K562 (cell line): ENCODE data around the gene CRK. TPM values are rescaled to one million over a fixed set of nuclear protein-coding genes. Genes with fewer than 3 reads are reported as not detected.

Experiments
- ATF1 ChIP-seq, 2 experiments: fragments of 450-650 bp in 1 of 2; IDR thresholded peaks; 2 replicates each; pipeline ENCODE4 v1.6.1; 2016; ENCODE audit warnings: missing compliant biosample characterization in 1 of 2, missing genetic modification characterization in 1 of 2
- CC2D1A ChIP-seq: fragments of 450-650 bp; IDR thresholded peaks from 2 replicates; pipeline ENCODE4 v1.6.1; 2017; ENCODE audit warnings: mild to moderate bottlenecking
- ETV5 ChIP-seq: sonication (generic); formaldehyde crosslinking; IDR thresholded peaks from 2 replicates; pipeline ENCODE4 v1.4.0; 2020; ENCODE audit warnings: low read depth, mild to moderate bottlenecking, missing genetic modification reagents
- KDM5B ChIP-seq: fragments of 200-600 bp; sonication (generic); IDR thresholded peaks from 2 replicates; pipeline ENCODE4 v1.6.1; 2012; ENCODE audit warnings: low read depth, mild to moderate bottlenecking, moderate library complexity, low read length, control low read depth, inconsistent platforms; ENCODE audit not compliant: insufficient replicate concordance
- NCOR1 ChIP-seq: fragments of 450-650 bp; IDR thresholded peaks from 2 replicates; pipeline ENCODE4 v1.6.1; 2016; ENCODE audit warnings: mild to moderate bottlenecking, moderate library complexity
- NFATC3 ChIP-seq: fragments of 450-650 bp; IDR thresholded peaks from 2 replicates; pipeline ENCODE4 v1.6.1; 2017; ENCODE audit warnings: mild to moderate bottlenecking
- NFIC ChIP-seq: fragments of 450-650 bp; IDR thresholded peaks from 2 replicates; pipeline ENCODE4 v1.6.1; 2017; ENCODE audit warnings: mild to moderate bottlenecking, inconsistent platforms
- SAP30 ChIP-seq: fragments of 200-600 bp; sonication (generic); IDR thresholded peaks from 2 replicates; pipeline ENCODE4 v1.6.1; 2012; ENCODE audit warnings: borderline replicate concordance, low read depth, mild to moderate bottlenecking, moderate library complexity, low read length, control low read depth, inconsistent platforms; ENCODE audit not compliant: insufficient read depth, poor library complexity, severe bottlenecking
- STAT5A ChIP-seq: IDR thresholded peaks from 2 replicates; pipeline ENCODE4 v1.6.1; 2012; ENCODE audit warnings: low read length, inconsistent platforms, borderline replicate concordance
- TAF15 ChIP-seq: fragments of 200-400 bp; formaldehyde crosslinking; IDR thresholded peaks from 2 replicates; pipeline ENCODE4 v1.6.1; 2017; ENCODE audit warnings: mild to moderate bottlenecking, low read depth, low read length, moderate library complexity
- ZNF263 ChIP-seq: sonication (generic); formaldehyde crosslinking; IDR thresholded peaks from 2 replicates; pipeline ENCODE4 v1.8.0; 2022; ENCODE audit warnings: mild to moderate bottlenecking, missing genetic modification reagents, borderline replicate concordance
- ZSCAN32 ChIP-seq: fragments of 450-650 bp; formaldehyde crosslinking; IDR thresholded peaks from 2 replicates; pipeline ENCODE4 v1.4.0; 2020; ENCODE audit warnings: mild to moderate bottlenecking, moderate library complexity
- polyA plus RNA-seq, 8 experiments: library from polyadenylated mRNA; depleted of rRNA in 4 of 8; stranded (reverse) in 5 of 8; unstranded in 3 of 8; fragments of >200 nt; fragmentation: Nextera tagmentation in 2 of 8; fragmentation: Illumina TruSeq in 1 of 8; extraction: Ambion mirVana in 2 of 8; extraction: Trizol in 1 of 8; gene quantifications; 2 replicates each; pipeline versions ENCODE4 v1.2.1 to v1.2.3, GENCODE V29; 2011 to 2014; ENCODE audit warnings: inconsistent platforms in 1 of 8, missing spikeins in 1 of 8
- total RNA-seq, 7 experiments: library from RNA; depleted of rRNA in 6 of 7; stranded (reverse); fragments of >200 nt in 6 of 7; fragmentation: Illumina TruSeq in 2 of 7; extraction: Trizol in 2 of 7; gene quantifications; 2 replicates each; pipeline versions ENCODE4 v1.2.1 to v1.2.3, GENCODE V29; 2011 to 2021; ENCODE audit warnings: low replicate concordance in 1 of 7
- TF ChIP-seq, protein P1 (sequence below), 2 experiments: fragments of 450-650 bp; IDR thresholded peaks; 2 replicates each; pipeline ENCODE4 v1.6.1; 2016; ENCODE audit warnings: mild to moderate bottlenecking in 2 of 2, borderline replicate concordance in 1 of 2, low read depth in 1 of 2, moderate library complexity in 1 of 2
- TF ChIP-seq, protein P2 (sequence below): fragments of 450-650 bp; IDR thresholded peaks from 2 replicates; pipeline ENCODE4 v1.6.1; 2016; ENCODE audit warnings: low read depth, mild to moderate bottlenecking, moderate library complexity
- TF ChIP-seq, protein P3 (sequence below): fragments of 450-650 bp; formaldehyde crosslinking; IDR thresholded peaks from 2 replicates; pipeline ENCODE4 v1.4.0; 2022; ENCODE audit warnings: missing genetic modification characterization

CRK gene
- total and polyA plus RNA-seq, 9 of the 15 experiments (the other 6 are each of a cell fraction or from before 2014, with no cell fraction given): 13.1 to 40.2 (median 26.1) TPM

DNA sequence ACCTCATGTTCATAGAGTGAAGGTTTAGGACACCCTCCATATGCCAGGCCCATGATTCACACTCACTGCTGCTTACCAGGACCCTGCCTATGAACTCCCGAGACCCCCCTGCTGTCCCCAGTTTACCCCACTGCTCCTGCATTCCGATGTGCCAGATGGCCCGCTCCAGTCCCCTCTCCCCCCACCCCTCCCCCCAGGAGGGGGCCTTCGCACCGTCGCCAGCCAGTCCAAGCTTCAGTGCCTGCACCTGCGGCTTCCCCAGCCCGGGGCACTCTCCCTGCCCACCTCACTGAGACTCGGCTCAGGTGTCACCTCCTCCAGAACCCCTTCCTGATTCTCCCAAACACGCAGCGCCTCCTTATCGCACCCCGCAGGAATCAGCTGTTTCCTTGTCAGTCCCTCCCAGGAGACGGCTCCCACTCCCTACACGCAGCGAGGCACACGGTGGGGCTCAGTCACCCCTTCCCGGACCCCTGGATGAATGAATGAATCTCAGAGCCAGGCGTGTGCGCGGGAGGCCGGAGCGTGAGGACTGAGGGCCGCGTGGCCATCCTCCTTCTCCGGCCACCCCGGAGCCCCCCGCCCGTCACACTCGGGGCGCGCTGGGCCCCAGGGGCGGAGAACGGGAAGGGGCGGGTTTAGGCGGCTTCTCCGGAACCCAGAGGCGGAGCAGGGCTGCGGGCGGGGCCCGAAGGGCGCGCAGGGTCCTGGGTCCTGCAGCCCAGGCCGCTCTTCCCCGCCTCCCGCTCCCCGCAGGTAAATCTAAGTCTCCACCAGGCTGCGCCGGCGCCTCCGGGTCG is 34.8 kb upstream of the CRK start (continued):
- TF ChIP-seq, protein P1, sequence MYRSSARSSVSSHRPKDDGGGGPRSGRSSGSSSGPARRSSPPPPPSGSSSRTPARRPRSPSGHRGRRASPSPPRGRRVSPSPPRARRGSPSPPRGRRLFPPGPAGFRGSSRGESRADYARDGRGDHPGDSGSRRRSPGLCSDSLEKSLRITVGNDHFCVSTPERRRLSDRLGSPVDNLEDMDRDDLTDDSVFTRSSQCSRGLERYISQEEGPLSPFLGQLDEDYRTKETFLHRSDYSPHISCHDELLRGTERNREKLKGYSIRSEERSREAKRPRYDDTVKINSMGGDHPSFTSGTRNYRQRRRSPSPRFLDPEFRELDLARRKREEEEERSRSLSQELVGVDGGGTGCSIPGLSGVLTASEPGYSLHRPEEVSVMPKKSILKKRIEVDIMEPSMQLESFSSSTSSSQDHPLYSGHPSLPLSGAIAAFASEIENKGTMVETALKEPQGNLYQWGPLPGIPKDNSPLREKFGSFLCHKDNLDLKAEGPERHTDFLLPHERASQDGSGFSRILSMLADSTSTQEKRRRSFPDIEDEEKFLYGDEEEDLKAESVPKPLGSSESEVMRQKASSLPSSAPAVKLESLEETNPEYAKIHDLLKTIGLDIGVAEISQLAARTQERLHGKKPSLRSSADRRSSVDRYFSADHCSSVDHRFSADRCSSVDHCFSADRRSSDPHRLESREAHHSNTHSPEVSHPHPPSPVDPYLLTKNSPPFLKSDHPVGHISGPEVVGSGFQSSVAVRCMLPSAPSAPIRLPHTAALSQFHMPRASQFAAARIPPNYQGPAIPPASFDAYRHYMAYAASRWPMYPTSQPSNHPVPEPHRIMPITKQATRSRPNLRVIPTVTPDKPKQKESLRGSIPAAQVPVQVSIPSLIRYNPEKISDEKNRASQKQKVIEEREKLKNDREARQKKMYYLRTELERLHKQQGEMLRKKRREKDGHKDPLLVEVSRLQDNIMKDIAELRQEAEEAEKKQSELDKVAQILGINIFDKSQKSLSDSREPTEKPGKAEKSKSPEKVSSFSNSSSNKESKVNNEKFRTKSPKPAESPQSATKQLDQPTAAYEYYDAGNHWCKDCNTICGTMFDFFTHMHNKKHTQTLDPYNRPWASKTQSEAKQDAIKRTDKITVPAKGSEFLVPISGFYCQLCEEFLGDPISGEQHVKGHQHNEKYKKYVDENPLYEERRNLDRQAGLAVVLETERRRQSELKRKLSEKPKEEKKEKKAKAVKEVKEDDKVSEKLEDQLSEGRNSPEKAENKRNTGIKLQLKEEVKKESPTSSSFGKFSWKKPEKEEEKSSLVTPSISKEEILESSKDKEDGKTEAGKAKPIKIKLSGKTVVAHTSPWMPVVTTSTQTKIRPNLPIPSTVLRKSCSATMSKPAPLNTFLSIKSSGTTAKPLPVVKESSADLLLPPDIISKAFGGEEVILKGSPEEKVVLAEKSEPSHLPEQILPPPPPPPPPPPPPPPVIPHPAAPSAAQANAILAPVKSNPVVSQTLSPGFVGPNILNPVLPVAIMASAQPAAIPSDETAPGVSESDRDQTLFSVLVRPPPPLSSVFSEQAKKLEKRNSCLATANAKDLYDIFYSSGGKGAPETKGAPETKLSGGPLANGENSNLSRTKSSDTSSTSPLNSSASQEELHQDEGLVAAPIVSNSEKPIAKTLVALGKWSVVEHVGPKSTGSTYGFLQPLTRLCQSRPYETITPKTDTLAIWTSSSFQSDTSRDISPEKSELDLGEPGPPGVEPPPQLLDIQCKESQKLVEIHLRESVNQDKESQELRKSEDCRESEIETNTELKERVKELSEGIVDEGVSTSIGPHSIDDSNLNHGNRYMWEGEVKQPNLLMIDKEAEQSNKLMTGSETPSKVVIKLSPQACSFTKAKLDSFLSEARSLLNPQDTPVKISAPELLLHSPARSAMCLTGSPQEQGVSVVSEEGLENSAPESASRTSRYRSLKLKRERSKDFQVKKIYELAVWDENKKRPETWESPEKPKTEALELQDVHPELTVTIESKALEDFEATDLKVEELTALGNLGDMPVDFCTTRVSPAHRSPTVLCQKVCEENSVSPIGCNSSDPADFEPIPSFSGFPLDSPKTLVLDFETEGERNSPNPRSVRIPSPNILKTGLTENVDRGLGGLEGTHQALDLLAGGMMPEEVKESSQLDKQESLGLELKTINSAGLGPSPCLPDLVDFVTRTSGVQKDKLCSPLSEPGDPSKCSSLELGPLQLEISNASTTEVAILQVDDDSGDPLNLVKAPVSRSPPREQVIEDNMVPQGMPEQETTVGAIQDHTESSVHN (IDR thresholded peaks at IDR 0.05; ENCODE audit: borderline replicate concordance in 1 of 2, low read depth in 1 of 2): peak in 1 of 2 experiments; percentile 73; a peak in 2 of 4 replicates
- TF ChIP-seq, protein P2, sequence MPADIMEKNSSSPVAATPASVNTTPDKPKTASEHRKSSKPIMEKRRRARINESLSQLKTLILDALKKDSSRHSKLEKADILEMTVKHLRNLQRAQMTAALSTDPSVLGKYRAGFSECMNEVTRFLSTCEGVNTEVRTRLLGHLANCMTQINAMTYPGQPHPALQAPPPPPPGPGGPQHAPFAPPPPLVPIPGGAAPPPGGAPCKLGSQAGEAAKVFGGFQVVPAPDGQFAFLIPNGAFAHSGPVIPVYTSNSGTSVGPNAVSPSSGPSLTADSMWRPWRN: peak; percentile 43; the same call in 1 of the 2 replicates
- no peak for TF ChIP-seq NFATC3
- 0 out of 2 replicates have a peak, but pooled peaks have one; percentile 39 for TF ChIP-seq ETV5 (CRISPR knock-in tag)
- peak; percentile 62 for TF ChIP-seq SAP30
- no peak for TF ChIP-seq ATF1 (CRISPR knock-in tag; IDR thresholded peaks at IDR 0.05)
- peak; percentile 75 for TF ChIP-seq ATF1 (tag; IDR thresholded peaks at IDR 0.05)
- TF ChIP-seq ZSCAN32 (CRISPR knock-in tag): no peak
- peak; percentile 92 for TF ChIP-seq NCOR1
- TF ChIP-seq NFIC: peak; percentile 78
- peak; percentile 51 for TF ChIP-seq KDM5B
- TF ChIP-seq ZNF263 (CRISPR knock-in tag): peak; percentile 35; the same call in 1 of the 2 replicates
- TF ChIP-seq CC2D1A: peak; percentile 70; the same call in 1 of the 2 replicates
- TF ChIP-seq, protein P3, sequence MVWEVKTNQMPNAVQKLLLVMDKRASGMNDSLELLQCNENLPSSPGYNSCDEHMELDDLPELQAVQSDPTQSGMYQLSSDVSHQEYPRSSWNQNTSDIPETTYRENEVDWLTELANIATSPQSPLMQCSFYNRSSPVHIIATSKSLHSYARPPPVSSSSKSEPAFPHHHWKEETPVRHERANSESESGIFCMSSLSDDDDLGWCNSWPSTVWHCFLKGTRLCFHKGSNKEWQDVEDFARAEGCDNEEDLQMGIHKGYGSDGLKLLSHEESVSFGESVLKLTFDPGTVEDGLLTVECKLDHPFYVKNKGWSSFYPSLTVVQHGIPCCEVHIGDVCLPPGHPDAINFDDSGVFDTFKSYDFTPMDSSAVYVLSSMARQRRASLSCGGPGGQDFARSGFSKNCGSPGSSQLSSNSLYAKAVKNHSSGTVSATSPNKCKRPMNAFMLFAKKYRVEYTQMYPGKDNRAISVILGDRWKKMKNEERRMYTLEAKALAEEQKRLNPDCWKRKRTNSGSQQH (CRISPR knock-in tag): 0 out of 2 replicates have a peak, but pooled peaks have one; percentile 18
- peak; percentile 57; the same call in 1 of the 2 replicates for TF ChIP-seq STAT5A
- TF ChIP-seq TAF15: no peak
